ENCODE measurements around the gene PHACTR2. TPM values are rescaled to one million over a fixed set of nuclear protein-coding genes. Genes with fewer than 3 reads are reported as not detected.
"Not testable (repeated sequence)": the region's sequence is repeated elsewhere in the genome, so short reads cannot be mapped to it uniquely, and the experiment has no call there.

Gene PHACTR2
- total RNA-seq, 1 experiment from 2014 or later, result 39.8 TPM

- Histone ChIP-seq H3K79me2 (ENCODE audit: low read depth) (no peaks in the 10 kb centered on the region), H3F3A (ENCODE audit: insufficient read depth, low read depth) (no peaks in the 10 kb centered on the region), H3K4me1 (replicated peaks; ENCODE audit: insufficient read depth) (no peaks in the 10 kb centered on the region), H2AFZ (no peak overlapping the region), H4K20me1 (ENCODE audit: insufficient read depth) (no peaks in the 10 kb centered on the region), H3K9me3 (ENCODE audit: insufficient read depth, low read depth) (0 out of 2 replicates have a peak, but pooled peaks cover 3% of the 10 kb centered on the region), H3K9me2 (ENCODE audit: insufficient read depth) (no peaks in the 10 kb centered on the region), H3K4me2 (no peak overlapping the region), H3K27me3 (ENCODE audit: insufficient read depth, low read depth) (no peaks in the 10 kb centered on the region), H3K4me3 (no peak overlapping the region), H3K27ac (no peak overlapping the region), H3K36me3 (ENCODE audit: low read depth) (no peaks in the 10 kb centered on the region)
- no peak for TF ChIP-seq EZH2 (IDR thresholded peaks at IDR 0.05; ENCODE audit: low read depth)
- no peak for TF ChIP-seq CTCF (conservative IDR thresholded peaks at IDR 0.05)
- CTCF ChIA-PET, result interaction anchor here (0.7 kb wide), 1 partner anchor 1357 kb away, joined by 3 read pairs; no protein-coding TSS in a partner anchor
- POLR2A ChIA-PET (ENCODE audit: unreplicated experiment), result no interaction called here
- no TSS peak for BruUV-seq (replicated peaks)
- intact Hi-C loops (cut with micrococcal nuclease; ENCODE audit: unreplicated experiment), result no loop called here
- no peak for DNase-seq
These were observed 20.0 kb upstream of the PHACTR2 start for GRCh38 chr6:143657809-143658208.

- POLR2A ChIA-PET (ENCODE audit: unreplicated experiment); CTCF ChIA-PET; H3K4me3 ChIP-seq; H4K20me1 ChIP-seq (ENCODE audit: insufficient read depth); H3K4me2 ChIP-seq; H3K9me3 ChIP-seq (ENCODE audit: insufficient read depth, low read depth); H3K27ac ChIP-seq; H3K9me2 ChIP-seq (ENCODE audit: insufficient read depth); H3K4me1 ChIP-seq (replicated peaks; ENCODE audit: insufficient read depth); BruUV-seq (replicated peaks); H3K27me3 ChIP-seq (ENCODE audit: insufficient read depth, low read depth); H2AFZ ChIP-seq; H3K79me2 ChIP-seq (ENCODE audit: low read depth); intact Hi-C loops (cut with micrococcal nuclease; ENCODE audit: unreplicated experiment); H3F3A ChIP-seq (ENCODE audit: insufficient read depth, low read depth); H3K36me3 ChIP-seq (ENCODE audit: low read depth); DNase-seq: not testable (repeated sequence)
These were observed 17.6 kb upstream of the PHACTR2 start for GRCh38 chr6:143660170-143660569.

- peaks cover 3% of the 10 kb centered on the region; the same call in 1 of the 2 replicates for H3K9me3 ChIP-seq (ENCODE audit: insufficient read depth, low read depth)
- DNase-seq, result no peak
- H3K4me1 ChIP-seq (replicated peaks; ENCODE audit: insufficient read depth), result no peaks in the 10 kb centered on the region
- H3K27me3 ChIP-seq (ENCODE audit: insufficient read depth, low read depth), result no peaks in the 10 kb centered on the region
- BruUV-seq (replicated peaks), result no TSS peak
- ChIA-PET CTCF (no interaction called here), POLR2A (ENCODE audit: unreplicated experiment) (no interaction called here)
- no peaks in the 10 kb centered on the region for H3F3A ChIP-seq (ENCODE audit: insufficient read depth, low read depth)
- intact Hi-C loops (cut with micrococcal nuclease; ENCODE audit: unreplicated experiment), result no loop called here
- H3K36me3 ChIP-seq (ENCODE audit: low read depth), result no peaks in the 10 kb centered on the region
- no peaks in the 10 kb centered on the region for H4K20me1 ChIP-seq (ENCODE audit: insufficient read depth)
- H3K4me3 ChIP-seq, result no peak overlapping the region
- no peaks in the 10 kb centered on the region for H3K79me2 ChIP-seq (ENCODE audit: low read depth)
- no peaks in the 10 kb centered on the region for H3K9me2 ChIP-seq (ENCODE audit: insufficient read depth)
- H2AFZ ChIP-seq, result no peak overlapping the region
- no peak overlapping the region for H3K4me2 ChIP-seq
- H3K27ac ChIP-seq, result no peak overlapping the region
- TF ChIP-seq EZH2 (IDR thresholded peaks at IDR 0.05; ENCODE audit: low read depth), result no peak
These were observed 13.6 kb upstream of the PHACTR2 start for GRCh38 chr6:143664171-143664570.

GRCh38 chr6:143666007-143666406, 11.8 kb upstream of the PHACTR2 start:
- H3K27me3 ChIP-seq (ENCODE audit: insufficient read depth, low read depth); H3K79me2 ChIP-seq (ENCODE audit: low read depth); H3F3A ChIP-seq (ENCODE audit: insufficient read depth, low read depth); intact Hi-C loops (cut with micrococcal nuclease; ENCODE audit: unreplicated experiment); DNase-seq; H3K27ac ChIP-seq; BruUV-seq (replicated peaks); H3K4me1 ChIP-seq (replicated peaks; ENCODE audit: insufficient read depth); POLR2A ChIA-PET (ENCODE audit: unreplicated experiment); H2AFZ ChIP-seq; H3K9me2 ChIP-seq (ENCODE audit: insufficient read depth); CTCF ChIA-PET; H3K36me3 ChIP-seq (ENCODE audit: low read depth); H3K4me2 ChIP-seq; H4K20me1 ChIP-seq (ENCODE audit: insufficient read depth); H3K9me3 ChIP-seq (ENCODE audit: insufficient read depth, low read depth); H3K4me3 ChIP-seq: not testable (repeated sequence)

- H3K9me2 ChIP-seq (ENCODE audit: insufficient read depth); H3K4me3 ChIP-seq; POLR2A ChIA-PET (ENCODE audit: unreplicated experiment); H3K27ac ChIP-seq; intact Hi-C loops (cut with micrococcal nuclease; ENCODE audit: unreplicated experiment); H2AFZ ChIP-seq; H3K79me2 ChIP-seq (ENCODE audit: low read depth); BruUV-seq (replicated peaks); H3K9me3 ChIP-seq (ENCODE audit: insufficient read depth, low read depth); H3K4me2 ChIP-seq; H4K20me1 ChIP-seq (ENCODE audit: insufficient read depth); H3K27me3 ChIP-seq (ENCODE audit: insufficient read depth, low read depth); H3K36me3 ChIP-seq (ENCODE audit: low read depth); CTCF ChIA-PET; DNase-seq: not testable (repeated sequence)
- peaks cover 25% of the 10 kb centered on the region for H3K4me1 ChIP-seq (replicated peaks; ENCODE audit: insufficient read depth)
- H3F3A ChIP-seq (ENCODE audit: insufficient read depth, low read depth), result peaks cover 17% of the 10 kb centered on the region
These were observed 8.3 kb upstream of the PHACTR2 start for GRCh38 chr6:143669483-143669882.
